GM12878 (cell line): ENCODE data around the gene CCDC178. TPM values are rescaled to one million over a fixed set of nuclear protein-coding genes. Genes with fewer than 3 reads are reported as not detected.

Experiments
- ATAC-seq: fragments of 200-7000 bp; cut with Tn5 transposase; 3 replicates; pipeline ENCODE4 v1.9.1; 2020; ENCODE audit warnings: mild to moderate bottlenecking, moderate library complexity
- BruUV-seq: library from RNA; stranded (reverse); fragments of 400-500 nt; replicated peaks from 2 replicates; lab custom pipeline; 2021; lab: Mats Ljungman, UMichigan
- CTCF ChIA-PET: fragments of 300-600 bp; sonication (Branson Sonifier 250); formaldehyde crosslinking; extraction: SDS; loops from one replicate; lab custom pipeline; 2021; ENCODE audit warnings: inconsistent platforms; lab: Yijun Ruan, JAX
- POLR2A ChIA-PET: fragments of 350-600 bp; formaldehyde crosslinking; extraction: SDS; loops from one replicate; lab custom pipeline; 2021; ENCODE audit warnings: inconsistent platforms; lab: Charles Lee
- RAD21 ChIA-PET: fragments of 300-600 bp; sonication (Branson Sonifier 250); formaldehyde crosslinking; loops from one replicate; lab custom pipeline; 2023; ENCODE audit warnings: antibody characterized with exemption; ENCODE audit not compliant: unreplicated experiment; lab: Charles Lee
- SMC1A ChIA-PET: fragments of 300-600 bp; sonication (Branson Sonifier 250); formaldehyde crosslinking; loops from one replicate; lab custom pipeline; 2023; ENCODE audit not compliant: unreplicated experiment, uncharacterized antibody; lab: Charles Lee
- DNase-seq: peaks from one replicate; pipeline ENCODE4 v3.0.0-alpha.2; 2011; ENCODE audit warnings: low read depth, low spot score
- FAIRE-seq: peaks from 3 replicates; lab custom pipeline; 2011; peaks lifted over from hg19 to GRCh38; lab: Jason Lieb, UNC
- H2AFZ ChIP-seq: 2 replicates; pipeline ENCODE4 v1.6.0; 2011; ENCODE audit warnings: low read depth, low read length, control low read depth; ENCODE audit not compliant: control insufficient read depth
- H3K27ac ChIP-seq: 2 replicates; pipeline ENCODE4 v1.5.1; 2011; ENCODE audit warnings: control low read depth; ENCODE audit not compliant: control insufficient read depth, insufficient read depth
- H3K27me3 ChIP-seq, 2 experiments: replicated peaks in 1 of 2; 2 replicates each; pipeline versions ENCODE4 v1.6.0 to v1.6.1; 2011; ENCODE audit warnings: low read length in 1 of 2; ENCODE audit not compliant: control insufficient read depth in 2 of 2, insufficient read depth in 2 of 2
- H3K36me3 ChIP-seq, 2 experiments: 2 replicates each; pipeline ENCODE4 v1.5.1; 2011; ENCODE audit warnings: low read length in 1 of 2; ENCODE audit not compliant: control insufficient read depth in 2 of 2, insufficient read depth in 2 of 2
- H3K4me1 ChIP-seq: 2 replicates; pipeline ENCODE4 v1.6.1; 2011; ENCODE audit warnings: mild to moderate bottlenecking, low read length, moderate library complexity, mixed read lengths; ENCODE audit not compliant: control insufficient read depth, insufficient read depth
- H3K4me2 ChIP-seq: 2 replicates; pipeline ENCODE4 v1.6.0; 2011; ENCODE audit warnings: control low read depth; ENCODE audit not compliant: control insufficient read depth, insufficient read depth
- H3K4me3 ChIP-seq: fragments of 200-600 bp; sonication (generic); 2 replicates; pipeline ENCODE4 v1.5.1; 2016
- H3K79me2 ChIP-seq: 2 replicates; pipeline ENCODE4 v1.6.0; 2011; ENCODE audit warnings: low read length; ENCODE audit not compliant: control insufficient read depth, insufficient read depth
- H3K9ac ChIP-seq: 2 replicates; pipeline ENCODE4 v1.8.0; 2011; ENCODE audit warnings: low read length, control low read depth, mixed read lengths; ENCODE audit not compliant: control insufficient read depth, insufficient read depth
- H3K9me3 ChIP-seq: replicated peaks from 3 replicates; pipeline ENCODE4 v1.5.1; 2011; ENCODE audit warnings: mild to moderate bottlenecking, low read length; ENCODE audit not compliant: control insufficient read depth, insufficient read depth
- H4K20me1 ChIP-seq: 2 replicates; pipeline ENCODE4 v1.6.0; 2011; ENCODE audit not compliant: control insufficient read depth, insufficient read depth
- HDGF ChIP-seq: fragments of 450-650 bp; IDR thresholded peaks from 2 replicates; pipeline ENCODE4 v1.6.1; 2016; ENCODE audit warnings: antibody characterized with exemption
- PBX3 ChIP-seq: IDR thresholded peaks from 2 replicates; pipeline ENCODE4 v1.6.1; 2011; ENCODE audit warnings: mild to moderate bottlenecking, low read depth, low read length, moderate library complexity; ENCODE audit not compliant: insufficient replicate concordance
- PKNOX1 ChIP-seq: fragments of 450-650 bp; IDR thresholded peaks from 2 replicates; pipeline ENCODE4 v1.6.1; 2016; ENCODE audit warnings: mild to moderate bottlenecking
- POLR2A ChIP-seq: IDR thresholded peaks from 2 replicates; pipeline ENCODE4 v1.6.1; 2011; ENCODE audit warnings: low read depth, mild to moderate bottlenecking, low read length
- PRDM15 ChIP-seq: fragments of 450-650 bp; formaldehyde crosslinking; IDR thresholded peaks from 2 replicates; pipeline ENCODE4 v1.4.0; 2020; ENCODE audit warnings: mild to moderate bottlenecking, moderate library complexity
- RB1 ChIP-seq: fragments of 450-650 bp; formaldehyde crosslinking; IDR thresholded peaks from 2 replicates; pipeline ENCODE4 v1.6.1; 2017; ENCODE audit warnings: mild to moderate bottlenecking, borderline replicate concordance
- SMAD5 ChIP-seq: IDR thresholded peaks from 2 replicates; pipeline ENCODE4 v1.6.1; 2016; ENCODE audit warnings: antibody characterized with exemption, low read depth
- SUPT20H ChIP-seq: IDR thresholded peaks from 2 replicates; pipeline ENCODE4 v1.6.1; 2011; ENCODE audit warnings: low read depth, mild to moderate bottlenecking, low read length, moderate library complexity, borderline replicate concordance; ENCODE audit not compliant: control insufficient read depth
- TAF1 ChIP-seq: IDR thresholded peaks from 2 replicates; pipeline ENCODE4 v1.6.1; 2011; ENCODE audit warnings: mild to moderate bottlenecking, low read depth, low read length, borderline replicate concordance
- TCF3 ChIP-seq: IDR thresholded peaks from 2 replicates; pipeline ENCODE4 v1.6.1; 2012; ENCODE audit warnings: low read depth, mild to moderate bottlenecking, low read length, borderline replicate concordance; ENCODE audit not compliant: insufficient read depth
- WRNIP1 ChIP-seq: IDR thresholded peaks from 2 replicates; pipeline ENCODE4 v1.6.1; 2011; ENCODE audit warnings: low read depth, low read length, improper control_type of control experiment, borderline replicate concordance
- ZNF274 ChIP-seq: IDR thresholded peaks from one replicate; pipeline ENCODE4 v1.8.0; 2011; ENCODE audit not compliant: insufficient read length, insufficient read depth
- ZNF622 ChIP-seq: fragments of 450-650 bp; IDR thresholded peaks from 2 replicates; pipeline ENCODE4 v1.6.1; 2017; ENCODE audit warnings: mild to moderate bottlenecking, inconsistent platforms
- WGBS: methylation state at CpG from one replicate; pipeline ENCODE4 v1.1.6; 2016; ENCODE audit warnings: low lambda C conversion rate; ENCODE audit not compliant: insufficient replicate concordance, insufficient coverage; ENCODE audit errors: missing lambda C conversion rate; 5-methylcytosine and 5-hydroxymethylcytosine counted together
- in situ Hi-C: fragments of 300-500 bp; cut with MboI; formaldehyde crosslinking; loops from 9 replicates; pipeline ENCODE4 v1.14.3; 2018; ENCODE audit warnings: mixed read lengths
- intact Hi-C: fragments of 100-400 bp; cut with micrococcal nuclease; formaldehyde crosslinking; loops from one replicate; pipeline ENCODE4 v1.14.2; 2022; ENCODE audit not compliant: unreplicated experiment
- polyA plus RNA-seq, 11 experiments: library from polyadenylated mRNA; depleted of rRNA in 4 of 11; unstranded in 6 of 11; stranded (reverse) in 5 of 11; fragments of >200 nt; fragmentation: Nextera tagmentation in 4 of 11; fragmentation: Illumina TruSeq in 1 of 11; extraction: Ambion mirVana in 4 of 11; extraction: Trizol in 1 of 11; gene quantifications; 1 replicate in 1 of 11; 2 replicates in 10 of 11; pipeline versions ENCODE4 v1.2.1 to v1.2.3, GENCODE V29; 2011 to 2016; ENCODE audit warnings: inconsistent platforms in 2 of 11, missing spikeins in 2 of 11, low read depth in 1 of 11
- total RNA-seq, 4 experiments: library from RNA; depleted of rRNA in 3 of 4; stranded (reverse); fragments of >200 nt in 3 of 4; fragmentation: Illumina TruSeq in 1 of 4; extraction: Trizol in 1 of 4; gene quantifications; 2 replicates each; pipeline versions ENCODE4 v1.2.1 to v1.2.3, GENCODE V29; 2013 to 2021

Gene CCDC178
- total and polyA plus RNA-seq, 10 of the 15 experiments (the other 5 are each of a cell fraction or from before 2014, with no cell fraction given), result 0.04 TPM; not detected in 9

- WGBS, result 42% methylated on average over 5 of the region's 5 CpGs
Observed at GRCh38 chr18:32937597-32937996, 502.9 kb downstream of the CCDC178 start.

GRCh38 chr18:32937066-32937465 is 503.5 kb downstream of the CCDC178 start:
- no peak for ATAC-seq
- ChIA-PET CTCF (no interaction called here), POLR2A (no interaction called here), RAD21 (no interaction called here), SMC1A (no interaction called here)
- Histone ChIP-seq H3K36me3 (no peaks in the 10 kb centered on the region), H2AFZ (no peak overlapping the region), H3K9me3 (no peaks in the 10 kb centered on the region), H3K4me1 (no peaks in the 10 kb centered on the region), H3K27ac (no peak overlapping the region), H4K20me1 (no peaks in the 10 kb centered on the region), H3K4me2 (no peak overlapping the region), H3K79me2 (no peaks in the 10 kb centered on the region), H3K27me3 (no peaks in the 10 kb centered on the region), H3K9ac (no peak overlapping the region), H3K4me3 (no peak overlapping the region)
- no TSS peak for BruUV-seq
- no peak for FAIRE-seq
- intact Hi-C loops, result loop anchor here (10.0 kb wide), 2 partner anchors 342 to 782 kb away; no protein-coding TSS in a partner anchor
- WGBS, result 22% methylated on average over 1 of the region's 1 CpG
- in situ Hi-C loops, result loop anchor here (25.0 kb wide), 1 partner anchor 225 kb away; no protein-coding TSS in a partner anchor
- DNase-seq, result no peak
- TF ChIP-seq RB1 (no peak), HDGF (no peak), SMAD5 (no peak), SUPT20H (no peak), PRDM15 (CRISPR knock-in tag) (no peak), ZNF274 (no peak), WRNIP1 (no peak), ZNF622 (no peak), POLR2A (no peak), TAF1 (no peak), PBX3 (no peak), PKNOX1 (no peak)

More at GRCh38 chr18:32937597-32937996, 502.9 kb downstream of the CCDC178 start:
- no peak for DNase-seq
- no peak for TF ChIP-seq TCF3
- TF ChIP-seq, all 136 proteins: peak for 0
- no peaks in the 10 kb centered on the region for H3K79me2 ChIP-seq
- RAD21 ChIA-PET, result no interaction called here
- POLR2A ChIA-PET, result no interaction called here
- intact Hi-C loops (loop anchor here (10.0 kb wide), 2 partner anchors 343 to 783 kb away; no protein-coding TSS in a partner anchor), in situ Hi-C loops (loop anchor here (25.0 kb wide), 1 partner anchor 225 kb away; no protein-coding TSS in a partner anchor)
- ATAC-seq (no peak), FAIRE-seq (no peak)
- no peaks in the 10 kb centered on the region for H3K36me3 ChIP-seq
- no peak overlapping the region for H3K27ac ChIP-seq
- H3K27me3 ChIP-seq, result no peaks in the 10 kb centered on the region
- CTCF ChIA-PET, result no interaction called here
- SMC1A ChIA-PET, result no interaction called here
- no peaks in the 10 kb centered on the region for H3K4me1 ChIP-seq
- H4K20me1 ChIP-seq, result no peaks in the 10 kb centered on the region
- no peaks in the 10 kb centered on the region for H3K9me3 ChIP-seq
- H2AFZ ChIP-seq, result no peak overlapping the region
- no peak overlapping the region for H3K4me2 ChIP-seq
- BruUV-seq, result no TSS peak
- no peak overlapping the region for H3K9ac ChIP-seq
- H3K4me3 ChIP-seq, result no peak overlapping the region
